ENCODE measurements around the gene LAMB1. TPM values are rescaled to one million over a fixed set of nuclear protein-coding genes. Genes with fewer than 3 reads are reported as not detected.

Gene LAMB1
- total and polyA plus RNA-seq, 2 of the 13 experiments (the other 11 are each of a cell fraction or from before 2014, with no cell fraction given): 109 to 124 TPM

DNA sequence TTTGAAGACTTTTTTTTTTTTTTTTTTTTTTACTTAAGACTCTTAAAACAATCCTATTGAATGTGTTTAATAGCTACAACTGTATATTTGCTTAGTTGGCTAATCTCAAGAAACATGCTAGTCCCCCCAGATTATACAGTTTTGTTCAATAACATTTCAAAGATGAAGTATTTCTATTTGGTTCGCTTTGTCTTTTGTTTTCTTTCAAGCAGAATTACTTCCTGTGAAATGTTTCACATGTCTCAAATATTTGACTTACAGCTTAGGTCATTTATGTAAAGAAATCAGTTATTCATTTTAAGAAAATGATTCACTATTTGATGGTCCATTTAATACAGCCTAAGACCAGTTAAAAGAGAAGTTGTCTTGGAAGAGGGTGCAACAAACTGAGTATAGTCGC lies 12.8 kb upstream of the LAMB1 start (continued):
- TF ChIP-seq, protein P1, sequence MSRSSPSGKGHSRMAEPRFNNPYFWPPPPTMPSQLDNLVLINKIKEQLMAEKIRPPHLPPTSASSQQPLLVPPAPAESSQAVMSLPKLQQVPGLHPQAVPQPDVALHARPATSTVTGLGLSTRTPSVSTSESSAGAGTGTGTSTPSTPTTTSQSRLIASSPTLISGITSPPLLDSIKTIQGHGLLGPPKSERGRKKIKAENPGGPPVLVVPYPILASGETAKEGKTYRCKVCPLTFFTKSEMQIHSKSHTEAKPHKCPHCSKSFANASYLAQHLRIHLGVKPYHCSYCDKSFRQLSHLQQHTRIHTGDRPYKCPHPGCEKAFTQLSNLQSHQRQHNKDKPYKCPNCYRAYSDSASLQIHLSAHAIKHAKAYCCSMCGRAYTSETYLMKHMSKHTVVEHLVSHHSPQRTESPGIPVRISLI (CRISPR knock-in tag; IDR thresholded peaks at IDR 0.05; ENCODE audit: borderline replicate concordance): no peak
- TF ChIP-seq SOX13 (IDR thresholded peaks at IDR 0.05) (no peak), SOX13 (CRISPR knock-in tag; conservative IDR thresholded peaks at IDR 0.05 in 1 of 2, IDR thresholded peaks at IDR 0.05 in 1 of 2) (peak in 1 of 2 experiments; percentile 88; a peak in 2 of 4 replicates), ZKSCAN8 (CRISPR knock-in tag; IDR thresholded peaks at IDR 0.05; ENCODE audit: borderline replicate concordance) (no peak), HOXA9 (CRISPR knock-in tag; IDR thresholded peaks at IDR 0.05; ENCODE audit: borderline replicate concordance) (no peak), NFIC (IDR thresholded peaks at IDR 0.05; ENCODE audit: low read length) (no peak; the same call in 1 of the 2 replicates), TRIM24 (CRISPR knock-in tag; IDR thresholded peaks at IDR 0.05) (no peak), HHEX (CRISPR knock-in tag; IDR thresholded peaks at IDR 0.05) (peak; percentile 56; the same call in 1 of the 2 replicates), DNMT3B (CRISPR knock-in tag; conservative IDR thresholded peaks at IDR 0.05) (no peak), ZSCAN31 (CRISPR knock-in tag; IDR thresholded peaks at IDR 0.05; ENCODE audit: low read depth) (no peak), NR2F6 (IDR thresholded peaks at IDR 0.05) (no peak; the same call in 1 of the 2 replicates), NR2F6 (CRISPR knock-in tag; IDR thresholded peaks at IDR 0.05) (no peak), DNMT1 (CRISPR knock-in tag; IDR thresholded peaks at IDR 0.05) (no peak), FLYWCH1 (CRISPR knock-in tag; IDR thresholded peaks at IDR 0.05) (no peak), ZFP36L1 (CRISPR knock-in tag; IDR thresholded peaks at IDR 0.05) (no peak), PHF5A (CRISPR knock-in tag; IDR thresholded peaks at IDR 0.05; ENCODE audit: low read depth, unreplicated experiment) (no peak), FOXP1 (IDR thresholded peaks at IDR 0.05) (no peak), FOXP1 (CRISPR knock-in tag; IDR thresholded peaks at IDR 0.05) (peak; percentile 35; the same call in 1 of the 2 replicates), CEBPG (CRISPR knock-in tag; IDR thresholded peaks at IDR 0.05) (no peak), ZNF260 (CRISPR knock-in tag; IDR thresholded peaks at IDR 0.05; ENCODE audit: borderline replicate concordance, low read depth) (no peak), ZNF354B (CRISPR knock-in tag; IDR thresholded peaks at IDR 0.05) (no peak), ZSCAN20 (CRISPR knock-in tag; IDR thresholded peaks at IDR 0.05; ENCODE audit: borderline replicate concordance) (no peak), MAFG (CRISPR knock-in tag; IDR thresholded peaks at IDR 0.05) (no peak), HES4 (CRISPR knock-in tag; IDR thresholded peaks at IDR 0.05; ENCODE audit: borderline replicate concordance) (no peak), RARG (CRISPR knock-in tag; IDR thresholded peaks at IDR 0.05; ENCODE audit: low read depth) (no peak), FOXA3 (CRISPR knock-in tag; IDR thresholded peaks at IDR 0.05) (peak; percentile 79), GABPB1 (CRISPR knock-in tag; IDR thresholded peaks at IDR 0.05) (no peak), ZNF33A (CRISPR knock-in tag; IDR thresholded peaks at IDR 0.05; ENCODE audit: borderline replicate concordance) (no peak), GATAD2A (CRISPR knock-in tag; IDR thresholded peaks at IDR 0.05) (peak; percentile 37)
- TF ChIP-seq, protein P2, sequence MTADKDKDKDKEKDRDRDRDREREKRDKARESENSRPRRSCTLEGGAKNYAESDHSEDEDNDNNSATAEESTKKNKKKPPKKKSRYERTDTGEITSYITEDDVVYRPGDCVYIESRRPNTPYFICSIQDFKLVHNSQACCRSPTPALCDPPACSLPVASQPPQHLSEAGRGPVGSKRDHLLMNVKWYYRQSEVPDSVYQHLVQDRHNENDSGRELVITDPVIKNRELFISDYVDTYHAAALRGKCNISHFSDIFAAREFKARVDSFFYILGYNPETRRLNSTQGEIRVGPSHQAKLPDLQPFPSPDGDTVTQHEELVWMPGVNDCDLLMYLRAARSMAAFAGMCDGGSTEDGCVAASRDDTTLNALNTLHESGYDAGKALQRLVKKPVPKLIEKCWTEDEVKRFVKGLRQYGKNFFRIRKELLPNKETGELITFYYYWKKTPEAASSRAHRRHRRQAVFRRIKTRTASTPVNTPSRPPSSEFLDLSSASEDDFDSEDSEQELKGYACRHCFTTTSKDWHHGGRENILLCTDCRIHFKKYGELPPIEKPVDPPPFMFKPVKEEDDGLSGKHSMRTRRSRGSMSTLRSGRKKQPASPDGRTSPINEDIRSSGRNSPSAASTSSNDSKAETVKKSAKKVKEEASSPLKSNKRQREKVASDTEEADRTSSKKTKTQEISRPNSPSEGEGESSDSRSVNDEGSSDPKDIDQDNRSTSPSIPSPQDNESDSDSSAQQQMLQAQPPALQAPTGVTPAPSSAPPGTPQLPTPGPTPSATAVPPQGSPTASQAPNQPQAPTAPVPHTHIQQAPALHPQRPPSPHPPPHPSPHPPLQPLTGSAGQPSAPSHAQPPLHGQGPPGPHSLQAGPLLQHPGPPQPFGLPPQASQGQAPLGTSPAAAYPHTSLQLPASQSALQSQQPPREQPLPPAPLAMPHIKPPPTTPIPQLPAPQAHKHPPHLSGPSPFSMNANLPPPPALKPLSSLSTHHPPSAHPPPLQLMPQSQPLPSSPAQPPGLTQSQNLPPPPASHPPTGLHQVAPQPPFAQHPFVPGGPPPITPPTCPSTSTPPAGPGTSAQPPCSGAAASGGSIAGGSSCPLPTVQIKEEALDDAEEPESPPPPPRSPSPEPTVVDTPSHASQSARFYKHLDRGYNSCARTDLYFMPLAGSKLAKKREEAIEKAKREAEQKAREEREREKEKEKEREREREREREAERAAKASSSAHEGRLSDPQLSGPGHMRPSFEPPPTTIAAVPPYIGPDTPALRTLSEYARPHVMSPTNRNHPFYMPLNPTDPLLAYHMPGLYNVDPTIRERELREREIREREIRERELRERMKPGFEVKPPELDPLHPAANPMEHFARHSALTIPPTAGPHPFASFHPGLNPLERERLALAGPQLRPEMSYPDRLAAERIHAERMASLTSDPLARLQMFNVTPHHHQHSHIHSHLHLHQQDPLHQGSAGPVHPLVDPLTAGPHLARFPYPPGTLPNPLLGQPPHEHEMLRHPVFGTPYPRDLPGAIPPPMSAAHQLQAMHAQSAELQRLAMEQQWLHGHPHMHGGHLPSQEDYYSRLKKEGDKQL (CRISPR knock-in tag; IDR thresholded peaks at IDR 0.05; ENCODE audit: low read depth): peak; percentile 56; the same call in 1 of the 2 replicates

All from HepG2 (cell line).